SU-DHL-6 (cell line): ENCODE results near the gene NFIA.

ENCODE experiments used
- CTCF ChIP-seq: fragments of 200-600 bp; sonication (generic); IDR thresholded peaks from one replicate; pipeline ENCODE4 v1.5.1; 2017; ENCODE audit warnings: antibody characterized with exemption, mild to moderate bottlenecking, low read length, moderate library complexity; ENCODE audit not compliant: insufficient read depth, poor library complexity, severe bottlenecking
- EZH2phosphoT487 ChIP-seq: fragments of 200-600 bp; sonication (generic), shearing (Covaris generic); conservative IDR thresholded peaks from 2 replicates; pipeline ENCODE4 v1.6.1; 2018; ENCODE audit warnings: mild to moderate bottlenecking, antibody characterized with exemption, low read length, moderate library complexity, mixed read lengths

GRCh38 chr1:61102041-61102440 lies 19.7 kb downstream of the NFIA start:
- TF ChIP-seq CTCF (no peak), EZH2phosphoT487 (no peak)
